ENCODE results near the gene NPAT.

DNA sequence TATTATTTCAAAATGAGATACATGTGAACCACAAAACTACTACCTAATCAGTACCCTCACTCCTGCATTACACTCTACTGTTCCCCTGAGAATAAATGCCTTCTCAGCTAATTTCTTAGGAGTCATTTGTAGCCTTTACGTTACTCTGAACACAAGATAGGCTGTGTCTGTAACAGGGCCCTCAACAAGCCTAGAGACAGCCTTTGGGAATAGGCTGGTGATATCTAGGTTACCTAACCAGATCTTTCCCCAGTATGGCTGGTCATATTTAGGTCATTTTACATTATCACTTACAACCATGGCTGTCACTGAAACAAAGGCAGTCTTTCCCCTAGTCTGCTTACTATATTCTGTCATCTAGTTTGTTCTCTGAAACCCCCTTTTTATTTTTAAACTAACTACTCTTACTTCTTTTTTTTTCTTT lies 14.6 kb upstream of the NPAT start:
- no peak for TF ChIP-seq POLR2AphosphoS5 (IDR thresholded peaks at IDR 0.05; ENCODE audit: low read depth, low read length)
- no peak for TF ChIP-seq POLR2A (IDR thresholded peaks at IDR 0.05; ENCODE audit: low read depth, low read length)
- no peak for TF ChIP-seq TAF1 (IDR thresholded peaks at IDR 0.05; ENCODE audit: low read depth, low read length)
- no peak for TF ChIP-seq PAX5 (IDR thresholded peaks at IDR 0.05; ENCODE audit: insufficient read depth, low read length, severe bottlenecking)
- TF ChIP-seq SPI1 (IDR thresholded peaks at IDR 0.05; ENCODE audit: low read depth, low read length), result no peak
- TF ChIP-seq POU2F2 (IDR thresholded peaks at IDR 0.05; ENCODE audit: low read depth, low read length), result no peak

All from GM12891 (cell line).